Glomerular visceral epithelial cell (primary cell): ENCODE measurements around the gene CELSR2.
"Not testable (repeated sequence)": the region's sequence is repeated elsewhere in the genome, so short reads cannot be mapped to it uniquely, and the experiment has no call there.

Experiments used
- DNase-seq: peaks from one replicate; pipeline ENCODE4 v3.0.0-alpha.2; 2016; ENCODE audit errors: extremely low spot score

CELSR2 gene

GRCh38 chr1:109277434-109278204 lies 28.3 kb downstream of the CELSR2 start:
- peak; percentile 76 for DNase-seq

GRCh38 chr1:109279615-109280278 lies 30.4 kb downstream of the CELSR2 start:
- DNase-seq = peak; percentile 60

- DNase-seq = no peak
Measured at GRCh38 chr1:109280862-109281261, 31.5 kb downstream of the CELSR2 start.

- no peak for DNase-seq
Measured at GRCh38 chr1:109281680-109282496, 32.5 kb downstream of the CELSR2 start.

GRCh38 chr1:109282497-109282951 lies 33.2 kb downstream of the CELSR2 start:
- no peak for DNase-seq

- peak; percentile 95 for DNase-seq
Measured at GRCh38 chr1:109282952-109283747, 33.8 kb downstream of the CELSR2 start, which contains the start of gene PSRC1. TSS of gene PSRC1 (minus strand) at chr1:109283145.

GRCh38 chr1:109283748-109284600 lies 34.6 kb downstream of the CELSR2 start:
- no peak for DNase-seq

GRCh38 chr1:109286762-109287161 lies 37.4 kb downstream of the CELSR2 start:
- DNase-seq = not testable (repeated sequence)

- no peak for DNase-seq
Measured at GRCh38 chr1:109290137-109290536, 40.8 kb downstream of the CELSR2 start.

- DNase-seq = no peak
Measured at GRCh38 chr1:109290998-109291397, 41.7 kb downstream of the CELSR2 start.

- no peak for DNase-seq
Measured at GRCh38 chr1:109292364-109292763, 43.0 kb downstream of the CELSR2 start.

GRCh38 chr1:109293026-109293425 lies 43.7 kb downstream of the CELSR2 start:
- no peak for DNase-seq

GRCh38 chr1:109294481-109294880 lies 45.1 kb downstream of the CELSR2 start:
- DNase-seq = no peak

GRCh38 chr1:109295712-109296415 lies 46.5 kb downstream of the CELSR2 start:
- DNase-seq = no peak

GRCh38 chr1:109296782-109297181 lies 47.4 kb downstream of the CELSR2 start:
- no peak for DNase-seq

GRCh38 chr1:109298666-109299557 lies 49.6 kb downstream of the CELSR2 start:
- peak; percentile 68 for DNase-seq

GRCh38 chr1:109299558-109300343 lies 50.4 kb downstream of the CELSR2 start:
- DNase-seq = no peak

- no peak for DNase-seq
Measured at GRCh38 chr1:109300650-109301151, 51.4 kb downstream of the CELSR2 start.
